Measurements from ENCODE around the gene FKBP15. TPM values are rescaled to one million over a fixed set of nuclear protein-coding genes. Genes with fewer than 3 reads are reported as not detected.

The FKBP15 gene
- total RNA-seq, 1 donor from 2014 or later: 49.1 TPM

DNA sequence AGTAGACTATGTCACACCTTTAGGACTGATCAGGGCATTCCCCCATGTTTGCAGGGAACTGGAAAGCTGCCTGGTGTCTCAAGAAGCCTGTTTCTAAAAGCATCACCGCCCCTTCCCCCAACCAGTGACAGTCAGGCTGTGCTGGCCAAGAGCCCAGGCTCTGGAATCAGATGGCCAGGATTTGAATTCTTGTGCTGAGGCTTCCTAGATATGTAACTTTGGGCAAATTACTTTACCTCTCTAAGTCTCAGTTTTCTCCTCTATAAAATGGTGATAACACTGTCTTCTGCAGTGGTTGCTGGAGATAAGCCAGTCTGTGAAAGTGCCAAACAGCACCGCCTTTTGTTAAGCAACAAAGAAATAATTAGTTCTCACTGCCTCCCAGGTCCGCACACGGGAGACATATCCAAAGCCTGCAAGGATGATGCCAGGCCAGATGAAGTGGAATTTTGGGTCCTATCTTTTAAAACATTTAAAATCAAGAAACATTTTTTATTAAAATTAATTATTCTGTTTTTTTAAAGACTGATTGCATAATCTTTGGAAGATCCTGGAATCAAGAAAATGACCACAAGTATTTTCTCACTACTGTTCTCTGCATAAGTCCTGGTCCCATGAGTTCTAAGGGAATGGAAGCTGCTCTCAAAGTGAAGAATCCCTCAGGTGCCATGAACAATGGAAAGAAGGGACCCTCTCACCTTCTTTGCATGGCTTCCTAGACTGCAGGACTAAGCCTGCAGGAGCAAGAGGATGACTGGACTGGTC lies 56.4 kb downstream of the FKBP15 start:
- no peak for ATAC-seq (ENCODE audit: low read depth)
- Mint-ChIP-seq H3K27ac (no peak overlapping the region), H3K4me1 (no peaks in the 10 kb centered on the region), H3K4me3 (no peak overlapping the region), H3K27me3 (no peaks in the 10 kb centered on the region), H3K36me3 (ENCODE audit: low read depth) (peaks cover 85% of the 10 kb centered on the region), H3K9me3 (no peaks in the 10 kb centered on the region)
- ChIA-PET POLR2A (no interaction called here), CTCF (no interaction called here)
- TF ChIP-seq, protein P1, sequence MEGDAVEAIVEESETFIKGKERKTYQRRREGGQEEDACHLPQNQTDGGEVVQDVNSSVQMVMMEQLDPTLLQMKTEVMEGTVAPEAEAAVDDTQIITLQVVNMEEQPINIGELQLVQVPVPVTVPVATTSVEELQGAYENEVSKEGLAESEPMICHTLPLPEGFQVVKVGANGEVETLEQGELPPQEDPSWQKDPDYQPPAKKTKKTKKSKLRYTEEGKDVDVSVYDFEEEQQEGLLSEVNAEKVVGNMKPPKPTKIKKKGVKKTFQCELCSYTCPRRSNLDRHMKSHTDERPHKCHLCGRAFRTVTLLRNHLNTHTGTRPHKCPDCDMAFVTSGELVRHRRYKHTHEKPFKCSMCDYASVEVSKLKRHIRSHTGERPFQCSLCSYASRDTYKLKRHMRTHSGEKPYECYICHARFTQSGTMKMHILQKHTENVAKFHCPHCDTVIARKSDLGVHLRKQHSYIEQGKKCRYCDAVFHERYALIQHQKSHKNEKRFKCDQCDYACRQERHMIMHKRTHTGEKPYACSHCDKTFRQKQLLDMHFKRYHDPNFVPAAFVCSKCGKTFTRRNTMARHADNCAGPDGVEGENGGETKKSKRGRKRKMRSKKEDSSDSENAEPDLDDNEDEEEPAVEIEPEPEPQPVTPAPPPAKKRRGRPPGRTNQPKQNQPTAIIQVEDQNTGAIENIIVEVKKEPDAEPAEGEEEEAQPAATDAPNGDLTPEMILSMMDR (IDR thresholded peaks at IDR 0.05): no peak
- intact Hi-C loops (cut with micrococcal nuclease): no loop called here
- no peak for DNase-seq

GRCh38 chr9:113163001-113163400 lies 58.1 kb downstream of the FKBP15 start:
- Mint-ChIP-seq H3K4me1 (no peaks in the 10 kb centered on the region), H3K36me3 (ENCODE audit: low read depth) (peaks cover 76% of the 10 kb centered on the region), H3K9me3 (no peaks in the 10 kb centered on the region), H3K4me3 (no peak overlapping the region), H3K27ac (no peak overlapping the region), H3K27me3 (no peaks in the 10 kb centered on the region)
- ATAC-seq (ENCODE audit: low read depth) (no peak), DNase-seq (no peak)
- TF ChIP-seq, protein P1 (IDR thresholded peaks at IDR 0.05): no peak
- intact Hi-C loops (cut with micrococcal nuclease): no loop called here
- ChIA-PET POLR2A (no interaction called here), CTCF (no interaction called here)

GRCh38 chr9:113160571-113160970 lies 60.5 kb downstream of the FKBP15 start:
- no peaks in the 10 kb centered on the region for H3K27me3 Mint-ChIP-seq
- peaks cover 54% of the 10 kb centered on the region for H3K36me3 Mint-ChIP-seq (ENCODE audit: low read depth)

GRCh38 chr9:113158446-113158845 lies 62.6 kb downstream of the FKBP15 start:
- Mint-ChIP-seq H3K36me3 (ENCODE audit: low read depth) (peaks cover 35% of the 10 kb centered on the region), H3K27ac (no peak overlapping the region), H3K4me3 (no peak overlapping the region), H3K27me3 (no peaks in the 10 kb centered on the region), H3K9me3 (no peaks in the 10 kb centered on the region), H3K4me1 (peaks cover 9% of the 10 kb centered on the region)
- TF ChIP-seq, protein P1 (IDR thresholded peaks at IDR 0.05): no peak
- CTCF ChIA-PET: interaction anchor here (1.0 kb wide), 1 partner anchor 7 kb away, joined by 3 read pairs; the partner anchor contains the start of gene SLC31A2
- ATAC-seq (ENCODE audit: low read depth): no peak
- no peak for DNase-seq
- POLR2A ChIA-PET: no interaction called here
- intact Hi-C loops (cut with micrococcal nuclease): loop anchor here (10.0 kb wide), 2 partner anchors 246 to 1674 kb away; partner anchors contain the start of genes ALAD and ECPAS

More at GRCh38 chr9:113160571-113160970, 60.5 kb downstream of the FKBP15 start:
- TF ChIP-seq, protein P1 (IDR thresholded peaks at IDR 0.05): no peak
- POLR2A ChIA-PET: no interaction called here
- intact Hi-C loops (cut with micrococcal nuclease): no loop called here
- CTCF ChIA-PET: no interaction called here
- peaks cover 8% of the 10 kb centered on the region for H3K4me1 Mint-ChIP-seq
- DNase-seq: no peak
- no peak overlapping the region for H3K27ac Mint-ChIP-seq
- ATAC-seq (ENCODE audit: low read depth): no peak
- H3K4me3 Mint-ChIP-seq: no peak overlapping the region
- no peaks in the 10 kb centered on the region for H3K9me3 Mint-ChIP-seq

DNA sequence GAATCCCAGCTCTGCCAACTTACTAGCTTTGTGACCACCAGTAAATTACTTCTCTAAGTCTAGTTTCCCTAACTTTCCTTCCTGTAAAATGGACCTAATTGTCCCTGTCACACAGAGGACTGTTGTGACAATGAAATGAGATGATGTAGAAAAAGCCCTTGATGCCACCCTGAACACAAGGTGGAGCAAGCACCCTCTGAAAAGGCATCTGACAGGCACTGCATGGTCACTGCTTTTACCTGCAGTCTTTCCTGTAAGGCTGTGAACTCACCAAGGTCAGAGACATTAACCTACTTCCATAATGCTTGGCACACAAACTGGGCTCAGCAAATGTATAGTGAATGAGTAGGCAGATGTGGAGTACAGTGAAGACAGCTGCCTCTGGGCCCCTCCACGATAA lies 64.2 kb downstream of the FKBP15 start:
- ATAC-seq (ENCODE audit: low read depth) (no peak), DNase-seq (no peak)
- Mint-ChIP-seq H3K4me3 (no peak overlapping the region), H3K9me3 (no peaks in the 10 kb centered on the region), H3K27me3 (no peaks in the 10 kb centered on the region), H3K36me3 (ENCODE audit: low read depth) (peaks cover 20% of the 10 kb centered on the region), H3K4me1 (peaks cover 10% of the 10 kb centered on the region), H3K27ac (no peak overlapping the region)
- CTCF ChIA-PET: no interaction called here
- intact Hi-C loops (cut with micrococcal nuclease): loop anchor here (10.0 kb wide), 2 partner anchors 248 to 1672 kb away; partner anchors contain the start of genes ALAD and ECPAS
- TF ChIP-seq, protein P1 (IDR thresholded peaks at IDR 0.05): no peak
- POLR2A ChIA-PET: no interaction called here
